ENCODE measurements around the gene C17orf113. TPM values are rescaled to one million over a fixed set of nuclear protein-coding genes. Genes with fewer than 3 reads are reported as not detected.

Gene C17orf113
- 0.47 to 0.94 TPM (median 0.79 TPM) in 5 replicates for total RNA-seq (2022; extraction: Qiagen RNA extraction)

DNA sequence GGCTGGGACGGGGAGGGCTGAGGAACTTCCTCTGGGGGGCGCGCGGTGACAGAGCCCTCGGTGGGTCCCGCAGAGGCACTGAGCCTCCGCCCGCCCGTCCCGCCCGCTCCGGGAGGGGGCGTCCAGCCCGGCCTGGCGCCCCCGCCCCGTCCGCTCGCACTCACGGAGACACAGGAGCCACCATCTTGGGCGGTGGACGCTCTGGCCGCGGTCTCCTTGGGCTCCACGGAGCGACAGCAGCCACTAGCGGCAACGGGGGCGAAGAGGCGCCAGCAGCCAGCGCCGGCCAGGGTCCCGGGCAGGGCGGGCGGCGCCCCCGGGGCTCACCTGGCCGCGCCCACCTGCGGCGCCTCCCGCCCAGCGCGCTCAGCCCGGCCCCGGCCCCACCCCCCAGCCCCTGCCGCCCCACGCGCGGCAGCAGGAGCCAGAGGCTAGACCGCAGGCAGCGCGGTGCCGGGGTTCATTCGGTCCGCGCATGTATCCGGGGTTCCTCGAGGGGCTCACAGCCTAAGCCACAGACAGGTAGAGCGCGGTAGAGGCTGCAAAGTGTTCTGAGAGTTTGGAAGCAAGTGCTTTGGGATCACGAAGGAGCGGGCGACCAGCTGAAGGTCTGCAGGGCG lies at the start of gene C17orf113:
Gene C17orf113, minus strand, starts transcription at position 209 of the 620 bp plus-strand sequence. CDS start 7,225 bp downstream, outside the sequence.

DNA sequence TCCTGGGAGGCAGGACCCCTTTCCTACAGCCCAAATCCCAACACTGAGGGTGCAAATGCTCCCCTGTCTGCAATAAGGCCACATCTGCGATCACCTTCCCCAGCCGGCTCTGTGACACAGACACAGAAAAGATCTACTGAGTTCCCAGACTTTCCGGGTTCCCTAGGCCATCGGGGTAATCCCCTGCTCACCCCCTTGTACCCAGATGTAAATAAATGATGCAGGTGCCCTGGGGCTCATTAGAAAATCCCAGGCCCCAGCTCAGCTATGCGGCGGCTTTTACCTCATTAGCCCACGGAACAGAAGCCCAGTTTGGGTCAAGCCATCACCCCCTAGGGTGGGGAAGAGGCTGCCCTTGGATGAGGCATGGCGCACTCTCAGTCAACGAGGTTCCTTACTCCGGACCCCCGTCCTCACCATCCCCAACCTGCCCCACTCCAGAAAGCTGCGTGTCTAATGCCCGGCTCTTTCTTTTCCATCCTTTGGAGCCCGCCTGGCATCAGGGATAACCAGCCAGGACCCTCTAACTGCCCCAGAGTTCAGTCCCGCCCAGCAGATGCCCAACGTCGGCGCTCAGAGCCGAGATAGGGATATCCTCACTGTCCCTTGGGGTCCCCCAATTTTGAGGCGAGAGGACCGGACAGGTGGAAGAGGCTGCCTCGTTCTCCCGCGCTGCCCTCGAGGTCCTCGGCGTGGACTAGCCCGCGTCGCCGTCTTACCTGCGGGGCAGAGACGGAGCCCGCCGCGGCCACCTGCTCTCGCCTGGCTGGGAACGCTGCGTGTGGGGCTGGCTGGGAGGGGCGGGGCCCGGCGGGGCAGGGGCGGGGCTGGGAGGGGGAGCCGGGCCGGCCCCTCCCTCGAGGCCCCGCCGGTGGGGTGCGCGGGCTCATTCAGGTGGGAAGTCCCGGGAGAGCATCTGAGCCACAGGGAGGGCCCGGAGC lies 47.6 kb upstream of the C17orf113 start, which contains the start of gene ZNF385C:
Gene ZNF385C, minus strand, starts transcription at position 783 of the 941 bp plus-strand sequence. CDS start 35,417 bp downstream, outside the sequence.

DNA sequence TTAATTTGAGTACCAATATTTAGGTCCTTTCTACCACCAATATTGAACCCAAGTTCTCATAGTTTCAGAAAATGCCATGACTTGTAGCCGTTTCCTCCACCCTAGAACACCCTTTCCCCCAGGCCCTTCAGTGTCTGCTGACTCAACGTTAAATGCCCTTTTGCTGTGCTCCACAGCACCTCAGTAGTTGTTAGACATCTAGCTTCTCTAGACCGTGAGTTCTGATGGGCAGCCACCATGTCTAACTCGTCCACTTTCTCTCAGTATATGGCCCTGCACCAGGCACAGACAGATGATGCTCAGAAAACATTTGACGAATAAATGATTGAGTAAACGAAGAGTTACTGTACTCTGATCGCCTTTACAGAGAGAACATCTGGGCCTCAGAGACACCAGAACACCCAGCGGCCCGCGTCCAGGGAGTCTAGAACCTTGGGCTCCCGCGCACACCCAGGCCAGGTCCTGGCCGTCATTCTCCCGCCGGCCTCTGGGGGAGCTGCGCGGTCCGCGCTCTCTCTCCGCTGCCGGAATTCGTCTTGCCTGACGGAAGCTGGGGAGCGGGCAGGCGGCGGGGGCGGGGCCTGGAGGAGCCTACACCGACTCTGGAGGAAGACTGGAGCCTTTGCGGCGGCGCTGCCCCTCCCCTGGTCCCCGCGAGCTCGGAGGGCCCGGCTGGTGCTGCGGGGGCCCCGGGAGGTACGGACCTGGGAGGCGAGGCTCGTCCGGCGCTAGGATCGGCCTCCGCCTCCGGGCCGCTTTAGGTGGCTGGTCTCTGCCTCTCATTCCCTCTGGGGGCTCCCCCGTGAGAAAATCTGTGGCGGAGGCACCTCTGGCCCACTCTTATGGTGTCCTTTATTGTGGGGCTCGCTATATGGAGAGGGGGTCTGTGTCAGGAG lies 30.6 kb downstream of the C17orf113 start, which contains the start of gene NKIRAS2:
Gene NKIRAS2, plus strand, starts transcription at position 582 of the 896 bp plus-strand sequence. CDS start 1,488 bp downstream, outside the sequence.

DNA sequence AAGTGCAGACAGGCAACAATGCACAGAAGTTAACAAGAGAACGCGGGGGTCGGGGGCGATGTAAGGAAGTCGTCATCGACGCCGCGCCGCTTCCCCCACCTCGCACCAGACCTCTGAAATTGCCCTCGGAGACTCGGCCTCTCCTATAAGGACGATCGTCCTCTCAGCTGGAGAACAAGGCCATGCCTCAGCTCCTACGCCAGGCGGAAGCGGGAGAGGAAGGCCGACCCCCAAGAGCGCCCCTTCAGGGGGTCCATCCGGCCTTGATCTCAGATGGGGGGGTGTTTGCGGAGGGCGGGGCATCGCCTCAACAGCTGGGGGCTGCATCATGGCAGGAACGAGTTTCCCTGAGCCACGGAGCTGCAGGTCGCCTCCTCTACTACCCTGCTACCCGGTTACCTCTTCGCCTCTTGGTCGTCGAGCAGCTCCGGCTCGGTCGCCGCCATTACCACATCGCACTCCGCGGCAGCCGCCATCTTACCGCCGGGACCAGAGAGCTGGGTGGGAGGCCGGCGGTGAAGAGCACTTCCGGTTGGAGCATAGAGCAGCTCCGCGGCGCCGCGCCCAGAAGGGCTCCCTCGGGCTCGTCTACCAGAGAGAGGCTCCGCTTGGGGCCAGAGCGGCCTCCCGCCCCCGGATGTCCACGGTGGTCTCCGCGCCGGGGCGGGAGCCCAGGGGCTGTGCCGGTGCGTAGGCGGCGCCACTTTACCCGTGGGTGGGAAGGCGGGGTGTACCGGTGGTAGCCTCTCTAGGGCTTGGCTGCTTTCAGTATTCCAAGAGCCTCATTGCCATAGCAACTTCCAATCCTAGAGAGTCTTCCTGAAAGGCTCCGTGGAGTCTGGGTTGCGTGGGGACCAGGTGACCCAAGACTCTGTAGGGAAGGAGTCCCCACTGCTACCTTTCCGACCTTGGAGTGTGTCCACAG lies 33.2 kb downstream of the C17orf113 start, which contains the start of gene DNAJC7:
Gene DNAJC7, minus strand, starts transcription at position 499 of the 925 bp plus-strand sequence. Its CDS starts 23 bp downstream, at position 476.

Other genes starting within 250 kb of the C17orf113 start
- 29.5 to 40.9 TPM (median 36.9 TPM) in 5 replicates for gene P3H4, start 238.7 kb downstream of the C17orf113 start, total RNA-seq (2022; extraction: Qiagen RNA extraction)
- 87.2 to 120 TPM (median 113 TPM) in 5 replicates for gene FKBP10, start 237.6 kb downstream of the C17orf113 start, total RNA-seq (2022; extraction: Qiagen RNA extraction)
- gene NT5C3B, start 214.4 kb downstream of the C17orf113 start, total RNA-seq (2022; extraction: Qiagen RNA extraction), result 106 to 112 TPM (median 110 TPM) in 5 replicates
- 0.06 to 0.09 TPM (median 0.07 TPM) in 3 of 5 replicates, not detected in the others for gene KLHL10, start 212.8 kb downstream of the C17orf113 start, total RNA-seq (2022; extraction: Qiagen RNA extraction)
- gene KLHL11, start 185.2 kb downstream of the C17orf113 start, total RNA-seq (2022; extraction: Qiagen RNA extraction), result 1.8 to 3.5 TPM (median 2.6 TPM) in 5 replicates
- 246 to 312 TPM (median 293 TPM) in 5 replicates for gene ACLY, start 131.7 kb downstream of the C17orf113 start, total RNA-seq (2022; extraction: Qiagen RNA extraction)
- gene ODAD4, start 120.0 kb downstream of the C17orf113 start, total RNA-seq (2022; extraction: Qiagen RNA extraction), result 1.2 to 1.7 TPM (median 1.4 TPM) in 5 replicates
- gene CNP, start 83.8 kb downstream of the C17orf113 start, total RNA-seq (2022; extraction: Qiagen RNA extraction), result 59.8 to 75.7 TPM (median 71.5 TPM) in 5 replicates
- gene DNAJC7, start 33.2 kb downstream of the C17orf113 start, total RNA-seq (2022; extraction: Qiagen RNA extraction), result 115 to 125 TPM (median 118 TPM) in 5 replicates
- gene NKIRAS2, start 30.5 kb downstream of the C17orf113 start, total RNA-seq (2022; extraction: Qiagen RNA extraction), result 44.6 to 49.7 TPM (median 48.8 TPM) in 5 replicates
- gene ZNF385C, start 47.9 kb upstream of the C17orf113 start, total RNA-seq (2022; extraction: Qiagen RNA extraction), result 0.09 to 0.29 TPM (median 0.23 TPM) in 5 replicates
- gene DHX58, start 62.1 kb upstream of the C17orf113 start, total RNA-seq (2022; extraction: Qiagen RNA extraction), result 0.30 to 0.59 TPM (median 0.38 TPM) in 5 replicates
- gene KAT2A, start 70.8 kb upstream of the C17orf113 start, total RNA-seq (2022; extraction: Qiagen RNA extraction), result 37.5 to 58.5 TPM (median 53.2 TPM) in 5 replicates
- gene HSPB9, start 72.2 kb upstream of the C17orf113 start, total RNA-seq (2022; extraction: Qiagen RNA extraction), result not detected in 5 replicates
- gene RAB5C, start 104.4 kb upstream of the C17orf113 start, total RNA-seq (2022; extraction: Qiagen RNA extraction), result 223 to 270 TPM (median 267 TPM) in 5 replicates
- 0.15 to 0.49 TPM (median 0.39 TPM) in 5 replicates for gene KCNH4, start 130.5 kb upstream of the C17orf113 start, total RNA-seq (2022; extraction: Qiagen RNA extraction)
- 0.23 to 0.29 TPM (median 0.24 TPM) in 4 of 5 replicates, not detected in the other for gene HCRT, start 134.9 kb upstream of the C17orf113 start, total RNA-seq (2022; extraction: Qiagen RNA extraction)
- gene GHDC, start 143.9 kb upstream of the C17orf113 start, total RNA-seq (2022; extraction: Qiagen RNA extraction), result 15.7 to 22.8 TPM (median 21.1 TPM) in 5 replicates
- 23.3 to 30.2 TPM (median 28.6 TPM) in 5 replicates for gene STAT5B, start 225.8 kb upstream of the C17orf113 start, total RNA-seq (2022; extraction: Qiagen RNA extraction)
- gene STAT5A, start 237.9 kb upstream of the C17orf113 start, total RNA-seq (2022; extraction: Qiagen RNA extraction), result 3.8 to 6.8 TPM (median 5.8 TPM) in 5 replicates